GM23338 (cell line): ENCODE results near the gene AHDC1. TPM values are rescaled to one million over a fixed set of nuclear protein-coding genes. Genes with fewer than 3 reads are reported as not detected.
A peak's percentile ranks its signal among the peaks of the same experiment; 100 is the strongest.

Source experiments
- ATAC-seq: fragments of 200-7000 bp; cut with Tn5 transposase; 3 replicates; pipeline ENCODE4 v1.9.1; 2020
- DNase-seq: peaks from one replicate; pipeline ENCODE4 v3.0.0-alpha.2; 2015; ENCODE audit warnings: low spot score
- H2AFZ ChIP-seq: fragments of 200-600 bp; sonication (generic); 2 replicates; pipeline ENCODE4 v1.8.0; 2016; ENCODE audit warnings: antibody characterized with exemption, mild to moderate bottlenecking, moderate library complexity
- H3F3A ChIP-seq: fragments of 200-600 bp; sonication (generic); replicated peaks from 2 replicates; pipeline ENCODE4 v1.8.0; 2017; ENCODE audit warnings: antibody characterized with exemption, mixed run types, low read depth
- H3K27ac ChIP-seq: fragments of 200-600 bp; sonication (generic); 2 replicates; pipeline ENCODE4 v1.6.1; 2016; ENCODE audit warnings: low read depth
- H3K27me3 ChIP-seq: fragments of 200-600 bp; sonication (generic); 2 replicates; pipeline ENCODE4 v1.8.0; 2016; ENCODE audit warnings: mild to moderate bottlenecking, mixed run types, moderate library complexity; ENCODE audit not compliant: insufficient read depth
- H3K36me3 ChIP-seq: fragments of 200-600 bp; sonication (generic); 2 replicates; pipeline ENCODE4 v1.8.0; 2016; ENCODE audit warnings: mild to moderate bottlenecking; ENCODE audit not compliant: insufficient read depth
- H3K4me1 ChIP-seq: fragments of 200-600 bp; sonication (generic); 2 replicates; pipeline ENCODE4 v1.8.0; 2016; ENCODE audit warnings: mild to moderate bottlenecking, moderate library complexity; ENCODE audit not compliant: insufficient read depth
- H3K4me2 ChIP-seq: fragments of 200-600 bp; sonication (generic); 2 replicates; pipeline ENCODE4 v1.7.1; 2017; ENCODE audit warnings: mixed run types
- H3K4me3 ChIP-seq: fragments of 200-600 bp; sonication (generic); 2 replicates; pipeline ENCODE4 v1.6.1; 2016; ENCODE audit warnings: mixed run types
- H3K79me2 ChIP-seq: fragments of 200-600 bp; sonication (generic); replicated peaks from 2 replicates; pipeline ENCODE4 v1.8.0; 2017; ENCODE audit warnings: mild to moderate bottlenecking; ENCODE audit not compliant: insufficient read depth
- H3K9me2 ChIP-seq: fragments of 200-600 bp; sonication (generic); 2 replicates; pipeline ENCODE4 v1.8.0; 2017; ENCODE audit not compliant: insufficient read depth
- H4K20me1 ChIP-seq: fragments of 200-600 bp; sonication (generic); replicated peaks from 2 replicates; pipeline ENCODE4 v1.8.0; 2017; ENCODE audit warnings: mild to moderate bottlenecking; ENCODE audit not compliant: insufficient read depth
- H3K27ac Mint-ChIP-seq: 2 replicates; pipeline ENCODE4 v1.8.0; 2020; ENCODE audit warnings: inconsistent platforms, mild to moderate bottlenecking, moderate library complexity, mixed read lengths
- H3K27me3 Mint-ChIP-seq: 3 replicates; pipeline ENCODE4 v1.8.0; 2022; ENCODE audit warnings: low read depth, mild to moderate bottlenecking, moderate library complexity, mixed read lengths, inconsistent platforms; ENCODE audit not compliant: insufficient read depth, poor library complexity
- H3K36me3 Mint-ChIP-seq: 3 replicates; pipeline ENCODE4 v1.8.0; 2021; ENCODE audit warnings: low read depth, mild to moderate bottlenecking, inconsistent platforms, moderate library complexity, mixed read lengths
- H3K4me1 Mint-ChIP-seq: 3 replicates; pipeline ENCODE4 v1.8.0; 2020; ENCODE audit warnings: mild to moderate bottlenecking, inconsistent platforms, mixed read lengths
- H3K4me3 Mint-ChIP-seq: 3 replicates; pipeline ENCODE4 v1.8.0; 2021; ENCODE audit warnings: moderate library complexity, mild to moderate bottlenecking, inconsistent platforms, mixed read lengths
- H3K9me3 Mint-ChIP-seq: 3 replicates; pipeline ENCODE4 v1.8.0; 2020; ENCODE audit warnings: moderate library complexity, mild to moderate bottlenecking, inconsistent platforms, mixed read lengths
- CREB1 ChIP-seq: fragments of 250-450 bp; sonication (Bioruptor Pico); IDR thresholded peaks from 2 replicates; pipeline ENCODE4 v1.5.0; 2020; ENCODE audit warnings: low read depth, mild to moderate bottlenecking, moderate library complexity
- CTCF ChIP-seq, 2 experiments: fragments of 200-600 bp in 1 of 2; sonication (generic) in 1 of 2; conservative IDR thresholded peaks; 2 replicates each; pipeline versions ENCODE4 v1.5.1 to v1.6.1; 2016 to 2017; ENCODE audit warnings: antibody characterized with exemption in 2 of 2, low read depth in 2 of 2, mild to moderate bottlenecking in 2 of 2, moderate library complexity in 1 of 2
- ETS1 ChIP-seq: IDR thresholded peaks from 2 replicates; pipeline ENCODE4 v1.6.1; 2016; ENCODE audit warnings: antibody characterized with exemption
- EZH2 ChIP-seq: fragments of 200-600 bp; sonication (generic); IDR thresholded peaks from one replicate; pipeline ENCODE4 v1.8.0; 2017; ENCODE audit warnings: antibody characterized with exemption, mild to moderate bottlenecking, low read depth; ENCODE audit not compliant: unreplicated experiment
- EZH2phosphoT487 ChIP-seq: fragments of 200-600 bp; sonication (generic); IDR thresholded peaks from one replicate; pipeline ENCODE4 v1.8.1; 2018; ENCODE audit warnings: antibody characterized with exemption; ENCODE audit not compliant: unreplicated experiment
- JUNB ChIP-seq: IDR thresholded peaks from one replicate; pipeline ENCODE4 v1.6.1; 2016; ENCODE audit warnings: antibody characterized with exemption; ENCODE audit not compliant: unreplicated experiment
- NANOG ChIP-seq: IDR thresholded peaks from 2 replicates; pipeline ENCODE4 v1.6.1; 2016; ENCODE audit warnings: antibody characterized with exemption, borderline replicate concordance
- POLR2AphosphoS5 ChIP-seq: IDR thresholded peaks from 2 replicates; pipeline ENCODE4 v1.6.1; 2016; ENCODE audit warnings: antibody characterized with exemption, low read depth
- REST ChIP-seq: IDR thresholded peaks from one replicate; pipeline ENCODE4 v1.6.1; 2018; ENCODE audit warnings: antibody characterized with exemption; ENCODE audit not compliant: unreplicated experiment
- STAT1 ChIP-seq: IDR thresholded peaks from one replicate; pipeline ENCODE4 v1.6.1; 2016; ENCODE audit warnings: antibody characterized with exemption; ENCODE audit not compliant: unreplicated experiment
- ZNF114 ChIP-seq: fragments of 250-450 bp; sonication (Bioruptor Pico); IDR thresholded peaks from 2 replicates; pipeline ENCODE4 v1.5.0; 2020; ENCODE audit warnings: mild to moderate bottlenecking, moderate library complexity
- ZNF331 ChIP-seq: fragments of 250-450 bp; sonication (Bioruptor Pico); IDR thresholded peaks from 2 replicates; pipeline ENCODE4 v1.5.0; 2020; ENCODE audit warnings: low read depth, mild to moderate bottlenecking, moderate library complexity
- ZNF462 ChIP-seq: fragments of 250-450 bp; sonication (Bioruptor Pico); IDR thresholded peaks from 2 replicates; pipeline ENCODE4 v1.5.0; 2020; ENCODE audit warnings: mild to moderate bottlenecking, moderate library complexity
- polyA plus RNA-seq: library from polyadenylated mRNA; unstranded; fragments of >200 nt; fragmentation: Nextera tagmentation; extraction: Ambion mirVana; gene quantifications from 2 replicates; pipeline ENCODE4 v1.2.1, GENCODE V29; 2016
- total RNA-seq: library from RNA; depleted of rRNA; stranded (reverse); fragments of >200 nt; shearing (Covaris generic); gene quantifications from 2 replicates; pipeline ENCODE4 v1.2.3, GENCODE V29; 2014

The AHDC1 gene
- total and polyA plus RNA-seq, 2 experiments from 2014 or later, result 8.3 to 22.2 TPM

GRCh38 chr1:27574001-27574781 lies 29.8 kb downstream of the AHDC1 start:
- Mint-ChIP-seq H3K4me1 (peaks cover 65% of the 10 kb centered on the region), H3K27me3 (peaks cover 9% of the 10 kb centered on the region), H3K36me3 (no peaks in the 10 kb centered on the region), H3K4me3 (peak overlapping the region; percentile 66), H3K27ac (peak overlapping the region; percentile 94), H3K9me3 (no peaks in the 10 kb centered on the region; the same call in 2 of the 3 replicates)
- peaks cover 5% of the 10 kb centered on the region for H4K20me1 ChIP-seq
- H3K4me3 ChIP-seq, result peak overlapping the region; percentile 65
- H3K27me3 ChIP-seq, result no peaks in the 10 kb centered on the region
- H2AFZ ChIP-seq, result no peak overlapping the region
- H3K27ac ChIP-seq, result peak overlapping the region; percentile 98
- no peak for TF ChIP-seq ZNF331 (CRISPR knock-in tag)
- no peak for TF ChIP-seq POLR2AphosphoS5
- no peak for TF ChIP-seq NANOG
- TF ChIP-seq ZNF114 (CRISPR knock-in tag), result no peak
- TF ChIP-seq STAT1, result no peak
- no peak for TF ChIP-seq EZH2phosphoT487
- TF ChIP-seq CREB1, result no peak
- no peak for TF ChIP-seq ETS1
- no peak for TF ChIP-seq EZH2
- no peak for TF ChIP-seq CTCF (conservative IDR thresholded peaks at IDR 0.05; ENCODE audit: low read depth in 2 of 2)
- TF ChIP-seq JUNB, result no peak
- TF ChIP-seq REST, result no peak
- TF ChIP-seq ZNF462 (CRISPR knock-in tag), result no peak
- peak overlapping the region; percentile 92 for H3K4me2 ChIP-seq
- ATAC-seq, result no peak
- H3K36me3 ChIP-seq, result no peaks in the 10 kb centered on the region
- H3K9me2 ChIP-seq, result no peaks in the 10 kb centered on the region
- no peak for DNase-seq
- peaks cover 64% of the 10 kb centered on the region for H3F3A ChIP-seq
- peaks cover 36% of the 10 kb centered on the region for H3K79me2 ChIP-seq
- peaks cover 56% of the 10 kb centered on the region for H3K4me1 ChIP-seq
